MG63 (cell line): ENCODE measurements around the gene AP4E1. TPM values are rescaled to one million over a fixed set of nuclear protein-coding genes. Genes with fewer than 3 reads are reported as not detected.
"Not testable (repeated sequence)": the region's sequence is repeated elsewhere in the genome, so short reads cannot be mapped to it uniquely, and the experiment has no call there.

ENCODE experiments used
- DNase-seq: peaks from one replicate; pipeline ENCODE4 v3.0.0-alpha.2; 2020
- H3K27me3 ChIP-seq: fragments of 250-450 bp; sonication (Bioruptor Pico); 2 replicates; pipeline ENCODE4 v1.5.1; 2020; ENCODE audit warnings: mild to moderate bottlenecking, moderate library complexity
- H3K36me3 ChIP-seq: fragments of 250-450 bp; sonication (Bioruptor Pico); 2 replicates; pipeline ENCODE4 v1.5.1; 2020; ENCODE audit warnings: mild to moderate bottlenecking, moderate library complexity
- H3K4me3 ChIP-seq: fragments of 250-450 bp; sonication (Bioruptor Pico); 2 replicates; pipeline ENCODE4 v1.5.1; 2020; ENCODE audit warnings: mild to moderate bottlenecking, moderate library complexity
- H3K9me3 ChIP-seq: fragments of 250-450 bp; sonication (Bioruptor Pico); 2 replicates; pipeline ENCODE4 v1.5.1; 2020; ENCODE audit warnings: mild to moderate bottlenecking, moderate library complexity
- total RNA-seq: library from RNA; depleted of rRNA; stranded (reverse); fragments of >200 nt; shearing (Covaris generic); gene quantifications from 2 replicates; pipeline ENCODE4 v1.2.3, GENCODE V29; 2014; ENCODE audit warnings: low replicate concordance

The AP4E1 gene
- total RNA-seq, 1 experiment from 2014 or later, result 10.8 TPM

DNA sequence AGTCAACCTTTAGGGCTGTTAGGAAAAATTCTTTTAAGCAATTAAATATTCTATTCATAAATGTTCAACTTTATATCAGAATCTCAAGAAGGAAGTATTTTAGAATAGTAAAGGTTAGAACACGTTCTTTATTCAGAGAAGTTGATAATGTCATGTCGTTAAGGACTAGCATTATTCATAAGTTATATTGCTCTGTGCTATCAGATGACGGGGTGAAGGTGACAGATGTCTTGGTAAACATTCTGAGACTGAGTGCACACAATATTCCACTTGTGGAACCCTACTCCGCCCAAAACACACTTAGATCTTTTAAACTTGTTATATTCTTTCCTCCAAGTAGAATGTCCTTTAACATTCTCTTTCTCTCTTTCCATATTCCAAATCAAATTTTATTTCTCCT lies 7.9 kb downstream of the AP4E1 start:
- Histone ChIP-seq H3K36me3 (peaks cover 59% of the 10 kb centered on the region), H3K9me3 (no peaks in the 10 kb centered on the region), H3K4me3 (no peak overlapping the region), H3K27me3 (no peaks in the 10 kb centered on the region)
- no peak for DNase-seq

GRCh38 chr15:50919359-50919758 lies 10.9 kb downstream of the AP4E1 start:
- DNase-seq, H3K9me3 ChIP-seq, H3K27me3 ChIP-seq, H3K4me3 ChIP-seq: not testable (repeated sequence)
- H3K36me3 ChIP-seq, result peaks cover 45% of the 10 kb centered on the region

- Histone ChIP-seq H3K27me3 (no peaks in the 10 kb centered on the region), H3K4me3 (no peak overlapping the region), H3K36me3 (peaks cover 33% of the 10 kb centered on the region), H3K9me3 (no peaks in the 10 kb centered on the region)
- no peak for DNase-seq
These were observed 16.8 kb downstream of the AP4E1 start for GRCh38 chr15:50925281-50925680.

GRCh38 chr15:50929062-50929461 lies 20.6 kb downstream of the AP4E1 start:
- no peak for DNase-seq
- peaks cover 39% of the 10 kb centered on the region for H3K36me3 ChIP-seq

DNA sequence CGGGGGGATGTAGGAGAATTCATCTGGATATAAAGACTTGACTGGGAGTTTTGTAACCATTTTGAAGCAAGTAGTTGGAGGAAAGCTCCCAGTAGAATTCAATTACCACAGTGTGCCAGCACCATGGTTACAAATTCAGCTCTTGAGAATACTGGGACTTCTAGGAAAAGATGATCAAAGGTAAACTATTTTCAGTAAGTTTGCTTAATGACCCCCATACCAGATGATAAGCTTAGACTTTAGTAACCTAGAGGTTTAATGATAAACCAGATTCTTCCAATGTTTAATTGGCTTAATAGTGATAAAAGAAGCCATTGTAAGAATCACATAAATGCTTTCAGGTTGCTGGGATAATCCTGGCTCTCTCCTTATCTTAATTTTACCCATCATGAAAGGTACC lies 22.3 kb downstream of the AP4E1 start:
- DNase-seq, result no peak
- H3K27me3 ChIP-seq, result no peaks in the 10 kb centered on the region
- H3K36me3 ChIP-seq, result peaks cover 41% of the 10 kb centered on the region
- H3K9me3 ChIP-seq, result no peaks in the 10 kb centered on the region
- H3K4me3 ChIP-seq, result no peak overlapping the region

More at GRCh38 chr15:50929062-50929461, 20.6 kb downstream of the AP4E1 start:
- no peak overlapping the region for H3K4me3 ChIP-seq
- no peaks in the 10 kb centered on the region for H3K9me3 ChIP-seq
- H3K27me3 ChIP-seq, result no peaks in the 10 kb centered on the region

DNA sequence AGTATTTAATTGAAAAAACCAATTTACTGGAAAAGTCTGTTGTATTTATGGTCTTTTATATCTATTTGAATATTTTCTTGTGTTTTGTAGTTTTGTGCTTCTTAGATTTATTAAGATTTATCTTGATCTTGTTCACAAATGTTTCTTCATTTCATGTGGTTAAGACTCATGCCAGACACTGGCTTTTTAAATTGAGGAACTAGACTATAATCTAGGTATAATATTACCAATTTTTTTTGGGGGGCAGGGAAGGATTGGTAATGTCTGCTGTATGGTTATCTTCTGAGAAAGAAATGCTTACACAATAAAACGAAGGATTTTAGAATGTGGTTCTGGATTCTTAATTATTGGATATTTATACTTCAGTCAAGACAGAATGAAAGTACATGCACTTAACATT lies 24.9 kb downstream of the AP4E1 start:
- no peak for DNase-seq
- no peaks in the 10 kb centered on the region for H3K27me3 ChIP-seq
- peaks cover 29% of the 10 kb centered on the region for H3K36me3 ChIP-seq
- no peak overlapping the region for H3K4me3 ChIP-seq
- no peaks in the 10 kb centered on the region for H3K9me3 ChIP-seq

DNA sequence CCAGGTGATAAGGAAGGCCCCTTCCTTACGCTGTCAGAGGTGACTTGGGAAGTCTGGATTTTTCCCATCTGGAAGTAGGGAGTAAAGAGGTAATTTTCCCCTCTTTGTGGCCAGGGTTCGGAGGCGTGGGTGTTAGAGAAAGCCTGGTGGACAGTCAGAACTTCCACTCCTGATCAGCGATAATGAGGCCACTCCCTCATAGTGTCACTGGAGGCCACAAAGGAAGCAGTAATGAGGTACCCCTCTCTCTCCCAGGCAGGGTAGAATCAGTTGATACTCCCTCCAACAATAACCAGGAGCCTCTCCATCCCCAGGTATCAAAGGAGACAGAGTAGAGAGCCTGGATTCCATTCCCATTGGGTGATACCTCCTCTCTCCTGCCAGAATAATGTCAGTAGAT lies 30.0 kb downstream of the AP4E1 start:
- Histone ChIP-seq H3K9me3 (no peaks in the 10 kb centered on the region), H3K4me3 (no peak overlapping the region), H3K36me3 (peaks cover 28% of the 10 kb centered on the region), H3K27me3 (no peaks in the 10 kb centered on the region)
- DNase-seq, result no peak

- DNase-seq, result no peak
- no peak overlapping the region for H3K4me3 ChIP-seq
These were observed 31.4 kb downstream of the AP4E1 start for GRCh38 chr15:50939911-50940310.

GRCh38 chr15:50940506-50940905 lies 32.0 kb downstream of the AP4E1 start:
- Histone ChIP-seq H3K27me3 (no peaks in the 10 kb centered on the region), H3K36me3 (peaks cover 39% of the 10 kb centered on the region), H3K9me3 (no peaks in the 10 kb centered on the region), H3K4me3 (no peak overlapping the region)
- DNase-seq, result no peak

More at GRCh38 chr15:50939911-50940310, 31.4 kb downstream of the AP4E1 start:
- H3K27me3 ChIP-seq, result no peaks in the 10 kb centered on the region
- peaks cover 36% of the 10 kb centered on the region for H3K36me3 ChIP-seq
- no peaks in the 10 kb centered on the region for H3K9me3 ChIP-seq

DNA sequence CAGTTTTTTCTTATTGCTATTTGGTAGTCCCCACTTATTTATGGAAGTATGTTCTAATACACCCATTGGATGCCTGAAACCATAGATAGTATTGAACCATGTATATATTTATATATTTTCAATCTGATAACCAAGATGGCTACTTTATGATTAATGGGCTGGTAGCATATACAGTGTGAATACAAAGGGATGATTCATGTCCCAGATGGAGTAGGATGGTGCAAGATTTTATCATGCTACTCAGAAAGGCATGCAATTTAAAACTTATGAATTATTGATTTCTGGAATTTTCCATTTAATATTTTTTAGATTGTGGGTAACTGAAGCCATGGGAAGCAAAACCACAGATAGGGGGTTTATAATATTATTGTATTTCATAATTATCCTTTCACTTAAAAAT lies 35.2 kb downstream of the AP4E1 start:
- no peaks in the 10 kb centered on the region for H3K27me3 ChIP-seq
- no peak for DNase-seq
- H3K4me3 ChIP-seq, result no peak overlapping the region
- H3K9me3 ChIP-seq, result no peaks in the 10 kb centered on the region
- peaks cover 38% of the 10 kb centered on the region for H3K36me3 ChIP-seq

DNA sequence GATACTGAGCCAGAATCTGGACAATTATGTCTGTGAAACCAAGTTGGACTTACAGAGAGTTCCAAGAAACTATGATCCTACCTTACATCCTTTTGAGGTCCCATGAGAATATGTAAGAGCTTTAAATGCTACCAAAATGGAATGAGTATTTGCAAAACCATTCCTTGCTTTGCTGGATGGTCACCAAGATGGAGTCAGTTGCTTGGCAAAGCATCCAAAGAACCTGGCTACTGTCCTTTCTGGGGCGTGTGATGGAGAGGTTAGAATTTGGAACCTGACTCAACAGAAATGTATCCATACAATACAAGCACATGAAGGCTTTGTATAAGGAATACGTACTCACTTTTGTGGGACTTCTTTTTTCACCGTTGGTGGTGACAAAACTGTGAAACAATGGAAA lies 36.2 kb downstream of the AP4E1 start:
- DNase-seq, result no peak
- no peaks in the 10 kb centered on the region for H3K9me3 ChIP-seq
- peaks cover 41% of the 10 kb centered on the region for H3K36me3 ChIP-seq
- H3K4me3 ChIP-seq, result no peak overlapping the region
- no peaks in the 10 kb centered on the region for H3K27me3 ChIP-seq

DNA sequence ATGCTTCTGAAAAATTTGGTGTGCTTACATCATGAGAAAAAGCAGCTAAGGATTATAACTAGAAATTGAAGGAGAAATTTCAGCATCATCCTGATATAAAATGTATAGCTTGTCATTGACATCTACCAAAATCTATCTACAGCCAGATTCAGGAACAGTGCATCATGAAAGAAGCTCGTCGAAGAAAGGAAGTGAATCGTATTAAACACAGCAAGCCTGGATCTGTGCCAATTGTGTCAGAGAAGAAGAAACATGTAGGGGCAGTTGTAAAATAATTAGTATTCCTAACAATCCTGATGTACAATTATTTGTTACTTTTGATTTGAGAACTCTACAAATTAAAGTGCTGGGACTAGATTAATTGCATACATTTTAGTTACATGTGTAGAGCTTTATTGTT lies 37.2 kb downstream of the AP4E1 start:
- Histone ChIP-seq H3K27me3 (no peaks in the 10 kb centered on the region), H3K9me3 (peaks cover 2% of the 10 kb centered on the region; the same call in 1 of the 2 replicates), H3K36me3 (peaks cover 51% of the 10 kb centered on the region), H3K4me3 (no peak overlapping the region)
- DNase-seq, result no peak

- not testable (repeated sequence) for H3K4me3 ChIP-seq, DNase-seq, H3K9me3 ChIP-seq, H3K27me3 ChIP-seq
- peaks cover 62% of the 10 kb centered on the region for H3K36me3 ChIP-seq
These were observed 42.3 kb downstream of the AP4E1 start for GRCh38 chr15:50950745-50951144.

DNA sequence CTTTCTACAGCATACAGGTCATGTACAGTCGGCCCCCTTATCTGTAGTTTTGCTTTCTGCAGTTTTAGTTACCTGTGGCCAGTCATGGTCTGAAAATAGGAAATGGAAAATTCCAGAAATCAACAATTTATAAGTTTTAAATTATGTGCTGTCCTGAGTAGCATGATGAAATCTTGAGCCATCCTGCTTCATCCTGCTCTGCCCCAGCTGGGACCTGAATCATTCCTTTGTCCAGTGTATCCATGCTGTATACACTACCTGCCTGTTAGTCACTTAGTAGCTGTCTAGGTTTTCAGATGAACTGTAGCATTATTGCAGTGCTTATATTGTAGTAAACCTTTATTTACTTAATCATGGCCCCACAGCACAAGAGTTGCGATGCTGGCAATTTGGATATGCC lies 44.8 kb downstream of the AP4E1 start:
- H3K36me3 ChIP-seq, result peaks cover 85% of the 10 kb centered on the region
- no peaks in the 10 kb centered on the region for H3K27me3 ChIP-seq
- H3K4me3 ChIP-seq, result no peak overlapping the region
- DNase-seq, result no peak
- peaks cover 9% of the 10 kb centered on the region for H3K9me3 ChIP-seq

GRCh38 chr15:50954837-50955236 lies 46.4 kb downstream of the AP4E1 start:
- H3K36me3 ChIP-seq, result peaks cover 93% of the 10 kb centered on the region
- not testable (repeated sequence) for DNase-seq, H3K4me3 ChIP-seq, H3K27me3 ChIP-seq
- H3K9me3 ChIP-seq, result peaks cover 15% of the 10 kb centered on the region

DNA sequence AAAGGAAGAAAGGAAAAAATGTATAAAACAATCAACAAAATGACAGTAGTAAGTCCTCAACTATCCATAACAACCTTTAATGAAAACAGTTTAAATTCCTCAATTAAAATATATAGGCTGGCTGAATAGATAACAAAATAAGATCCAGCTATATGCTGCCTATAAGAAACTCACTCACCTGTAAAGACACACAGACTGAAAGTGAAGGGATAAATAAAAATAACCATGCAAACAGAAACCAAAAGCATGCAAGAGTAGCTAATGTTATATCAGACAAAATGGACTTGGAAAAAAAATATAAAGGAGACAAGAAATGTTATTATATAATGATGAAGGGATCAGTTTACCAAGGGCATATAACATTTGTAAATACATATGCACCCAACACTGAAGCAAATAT lies 51.2 kb downstream of the AP4E1 start:
- Histone ChIP-seq H3K27me3 (no peaks in the 10 kb centered on the region), H3K36me3 (peaks cover 86% of the 10 kb centered on the region), H3K9me3 (peaks cover 31% of the 10 kb centered on the region), H3K4me3 (no peak overlapping the region)
- no peak for DNase-seq

DNA sequence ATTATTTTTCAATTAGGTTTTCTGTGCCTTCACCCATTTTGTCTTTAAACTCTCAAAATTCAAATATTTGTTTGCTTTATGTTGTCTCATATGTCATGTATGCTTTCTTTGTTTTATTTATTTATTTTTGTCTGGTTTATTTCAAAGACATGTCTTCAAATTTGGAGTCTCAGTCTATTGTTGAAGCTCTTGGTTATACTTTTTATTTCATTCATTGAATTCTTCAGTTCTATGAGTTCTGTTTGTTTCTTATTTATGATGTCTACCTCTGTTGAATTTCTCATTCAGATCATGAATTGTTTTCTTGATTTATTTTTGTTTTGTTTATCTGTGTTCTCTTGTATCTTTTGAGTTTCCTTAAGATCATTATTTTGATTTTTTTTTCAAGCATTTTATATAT lies 55.6 kb downstream of the AP4E1 start:
- no peak for DNase-seq
- Histone ChIP-seq H3K36me3 (peaks cover 61% of the 10 kb centered on the region), H3K27me3 (no peaks in the 10 kb centered on the region), H3K9me3 (peaks cover 27% of the 10 kb centered on the region), H3K4me3 (no peak overlapping the region)

DNA sequence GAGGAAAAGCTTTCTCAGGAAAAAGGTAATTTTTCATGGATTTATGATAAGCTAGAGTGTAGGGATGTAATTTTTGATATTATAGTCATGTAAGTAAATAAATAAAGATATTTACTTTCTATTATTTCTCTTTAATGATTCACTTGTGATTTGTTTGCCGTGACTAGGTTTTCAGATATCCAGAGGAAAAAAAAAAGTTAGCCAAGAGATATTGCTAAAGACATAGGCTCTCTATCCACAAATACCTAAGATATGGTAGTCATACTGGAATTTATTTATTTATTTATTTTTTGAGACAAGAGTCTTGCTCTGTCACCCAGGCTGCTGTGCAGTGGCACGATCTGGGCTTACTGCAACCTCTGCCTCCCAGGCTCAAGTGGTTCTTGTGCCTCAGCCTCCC lies 59.9 kb downstream of the AP4E1 start:
- H3K27me3 ChIP-seq, result no peaks in the 10 kb centered on the region

GRCh38 chr15:50970524-50970923 lies 62.0 kb downstream of the AP4E1 start:
- H3K27me3 ChIP-seq, result no peaks in the 10 kb centered on the region
- H3K4me3 ChIP-seq, result no peak overlapping the region
- no peak for DNase-seq
- H3K36me3 ChIP-seq, result peaks cover 69% of the 10 kb centered on the region
- H3K9me3 ChIP-seq, result peaks cover 22% of the 10 kb centered on the region

More for the DNA sequence above, 59.9 kb downstream of the AP4E1 start:
- Histone ChIP-seq H3K4me3 (no peak overlapping the region), H3K9me3 (peaks cover 28% of the 10 kb centered on the region), H3K36me3 (peaks cover 62% of the 10 kb centered on the region)
- DNase-seq, result no peak
